NCI-H1105 (cell line): ENCODE data around the gene KIF4B.

Source experiments
- DNase-seq: peaks from one replicate; lab custom pipeline; 2025; lab: John Stamatoyannopoulos, UW

The KIF4B gene

DNA sequence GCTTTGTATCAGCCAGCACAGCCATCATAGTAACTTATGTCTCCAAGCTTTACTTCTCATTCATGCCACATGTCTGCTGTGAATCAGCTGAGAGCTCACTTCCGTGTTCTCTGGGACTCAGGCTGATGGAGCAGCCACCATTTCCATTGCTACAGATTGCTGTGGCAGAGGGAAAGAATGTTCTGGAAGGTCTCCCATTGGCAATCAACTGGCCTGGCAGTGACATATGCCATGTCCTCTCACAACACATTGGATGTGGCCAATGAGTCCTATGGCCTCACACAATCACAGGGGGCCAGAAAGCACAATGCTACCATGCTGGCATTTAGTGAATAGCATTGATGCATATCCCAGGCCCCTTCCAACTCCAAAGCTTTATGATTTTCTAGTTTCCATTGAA, 44.1 kb downstream of the KIF4B start:
- DNase-seq = no peak

- no peak for DNase-seq
Measured at GRCh38 chr5:155064580-155064979, 51.0 kb downstream of the KIF4B start.

DNA sequence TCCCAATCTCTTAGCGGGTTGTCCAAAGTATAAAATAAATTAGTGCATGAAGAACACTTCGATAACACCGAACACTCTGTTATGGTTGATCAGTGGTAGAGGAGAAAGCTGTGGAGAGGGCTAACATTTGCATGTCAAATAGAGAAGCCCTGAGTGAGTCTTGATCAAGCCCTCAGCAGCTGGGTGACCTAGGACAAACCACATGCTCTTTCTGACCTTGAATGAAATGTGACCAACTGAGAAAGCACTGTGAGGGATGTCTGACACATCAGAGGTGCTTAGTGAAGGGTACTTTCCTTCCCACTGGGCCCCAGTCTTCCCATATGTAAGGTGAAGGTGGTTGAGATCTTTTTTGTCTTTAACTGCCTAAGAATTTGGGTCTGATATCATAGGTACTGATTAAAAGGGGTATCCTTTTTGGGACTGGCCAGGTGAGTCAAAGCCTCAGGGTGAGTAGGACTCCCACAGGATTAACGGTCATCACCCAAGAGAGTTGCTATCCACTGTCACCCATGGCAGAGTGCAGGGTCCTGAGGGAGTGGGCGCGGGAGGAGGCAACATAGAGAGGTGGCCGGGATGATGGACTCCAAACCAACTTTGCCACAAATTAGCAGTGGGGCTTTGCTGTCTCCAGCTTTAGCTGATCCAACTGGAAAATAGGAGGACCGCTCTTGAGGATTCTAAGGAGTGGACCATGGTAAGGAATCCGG, 53.5 kb downstream of the KIF4B start:
- DNase-seq = no peak
